ENCODE data around the gene ZG16.

Gene ZG16

GRCh38 chr16:29813644-29814562, 35.8 kb downstream of the ZG16 start:
- Histone ChIP-seq H3K27me3 (ENCODE audit: insufficient read depth, low read length, poor library complexity) (no peaks in the 10 kb centered on the region), H3K4me2 (ENCODE audit: insufficient read depth, low read length) (peak overlapping the region; percentile 94), H3K27ac (ENCODE audit: low read length) (peak overlapping the region; percentile 99), H4K20me1 (ENCODE audit: insufficient read depth, low read length) (peaks cover 25% of the 10 kb centered on the region), H3K4me3 (ENCODE audit: low read depth in 1 of 2, low read length in 2 of 2) (peak overlapping the region in 1 of 2 experiments; percentile 79; a peak in 1 of 4 replicates), H2AFZ (ENCODE audit: low read depth, low read length) (no peak overlapping the region), H3K4me1 (ENCODE audit: insufficient read depth, low read length) (peaks cover 76% of the 10 kb centered on the region), H3K9me3 (ENCODE audit: insufficient read depth, low read length, severe bottlenecking) (no peaks in the 10 kb centered on the region), H3K79me2 (ENCODE audit: insufficient read depth, low read length) (peaks cover 52% of the 10 kb centered on the region), H3K9ac (ENCODE audit: low read depth, low read length) (peak overlapping the region; percentile 95; the same call in 1 of the 2 replicates), H3K36me3 (ENCODE audit: insufficient read depth, low read length) (peaks cover 31% of the 10 kb centered on the region)
- ATAC-seq (ENCODE audit: insufficient read depth, low read depth), result no peak
- TF ChIP-seq CTCF (IDR thresholded peaks at IDR 0.05; ENCODE audit: borderline replicate concordance, extremely low read depth, low read length, poor library complexity, severe bottlenecking), result no peak
- no peak for TF ChIP-seq EZH2 (IDR thresholded peaks at IDR 0.05; ENCODE audit: borderline replicate concordance, low read depth, low read length, severe bottlenecking)
- no peak for DNase-seq

- no peak for ATAC-seq (ENCODE audit: insufficient read depth, low read depth)
- Histone ChIP-seq H4K20me1 (ENCODE audit: insufficient read depth, low read length) (peaks cover 25% of the 10 kb centered on the region), H3K27ac (ENCODE audit: low read length) (peak overlapping the region; percentile 99), H3K4me3 (ENCODE audit: low read depth in 1 of 2, low read length in 2 of 2) (peak overlapping the region; percentile 36 to 79; a peak in 3 of 4 replicates), H3K9ac (ENCODE audit: low read depth, low read length) (peak overlapping the region; percentile 95), H3K4me2 (ENCODE audit: insufficient read depth, low read length) (peak overlapping the region; percentile 94), H2AFZ (ENCODE audit: low read depth, low read length) (peak overlapping the region; percentile 83), H3K4me1 (ENCODE audit: insufficient read depth, low read length) (peaks cover 76% of the 10 kb centered on the region), H3K27me3 (ENCODE audit: insufficient read depth, low read length, poor library complexity) (no peaks in the 10 kb centered on the region), H3K79me2 (ENCODE audit: insufficient read depth, low read length) (peaks cover 52% of the 10 kb centered on the region), H3K9me3 (ENCODE audit: insufficient read depth, low read length, severe bottlenecking) (no peaks in the 10 kb centered on the region), H3K36me3 (ENCODE audit: insufficient read depth, low read length) (peaks cover 31% of the 10 kb centered on the region)
- no peak for TF ChIP-seq EZH2 (IDR thresholded peaks at IDR 0.05; ENCODE audit: borderline replicate concordance, low read depth, low read length, severe bottlenecking)
- TF ChIP-seq CTCF (IDR thresholded peaks at IDR 0.05; ENCODE audit: borderline replicate concordance, extremely low read depth, low read length, poor library complexity, severe bottlenecking), result no peak
- DNase-seq, result no peak
These were observed 36.5 kb downstream of the ZG16 start for GRCh38 chr16:29814592-29814991.

- H3K36me3 ChIP-seq (ENCODE audit: insufficient read depth, low read length), result peaks cover 31% of the 10 kb centered on the region
- peaks cover 25% of the 10 kb centered on the region for H4K20me1 ChIP-seq (ENCODE audit: insufficient read depth, low read length)
- H3K4me1 ChIP-seq (ENCODE audit: insufficient read depth, low read length), result peaks cover 75% of the 10 kb centered on the region
- TF ChIP-seq EZH2 (IDR thresholded peaks at IDR 0.05; ENCODE audit: borderline replicate concordance, low read depth, low read length, severe bottlenecking) (no peak), CTCF (IDR thresholded peaks at IDR 0.05; ENCODE audit: borderline replicate concordance, extremely low read depth, low read length, poor library complexity, severe bottlenecking) (no peak)
- H3K4me2 ChIP-seq (ENCODE audit: insufficient read depth, low read length), result peak overlapping the region; percentile 94
- H3K27me3 ChIP-seq (ENCODE audit: insufficient read depth, low read length, poor library complexity), result no peaks in the 10 kb centered on the region
- H3K27ac ChIP-seq (ENCODE audit: low read length), result peak overlapping the region; percentile 99
- peak overlapping the region; percentile 83 for H2AFZ ChIP-seq (ENCODE audit: low read depth, low read length)
- peak overlapping the region; percentile 36 to 79 for H3K4me3 ChIP-seq (ENCODE audit: low read depth in 1 of 2, low read length in 2 of 2)
- H3K9ac ChIP-seq (ENCODE audit: low read depth, low read length), result peak overlapping the region; percentile 95
- H3K79me2 ChIP-seq (ENCODE audit: insufficient read depth, low read length), result peaks cover 48% of the 10 kb centered on the region
- no peaks in the 10 kb centered on the region for H3K9me3 ChIP-seq (ENCODE audit: insufficient read depth, low read length, severe bottlenecking)
- peak; percentile 62 for DNase-seq
- no peak for ATAC-seq (ENCODE audit: insufficient read depth, low read depth)
These were observed 37.1 kb downstream of the ZG16 start for GRCh38 chr16:29815032-29815721.

All from DND-41 (cell line).